K562 (cell line): Measurements from ENCODE around the gene EIF2AK2. TPM values are rescaled to one million over a fixed set of nuclear protein-coding genes. Genes with fewer than 3 reads are reported as not detected.

Experiments
- CTBP1 ChIP-seq: fragments of 450-650 bp; IDR thresholded peaks from 2 replicates; pipeline ENCODE4 v1.6.1; 2016; ENCODE audit warnings: borderline replicate concordance
- DEAF1 ChIP-seq: fragments of 450-650 bp; formaldehyde crosslinking; IDR thresholded peaks from 2 replicates; pipeline ENCODE4 v1.4.0; 2020; ENCODE audit warnings: mild to moderate bottlenecking, moderate library complexity
- GMEB1 ChIP-seq: fragments of 250-450 bp; sonication (Bioruptor Pico); IDR thresholded peaks from 2 replicates; pipeline ENCODE4 v1.4.0; 2020; ENCODE audit warnings: mild to moderate bottlenecking
- HMGN3 ChIP-seq: IDR thresholded peaks from 2 replicates; pipeline ENCODE4 v1.6.1; 2011; ENCODE audit warnings: borderline replicate concordance, low read depth, mild to moderate bottlenecking, mixed read lengths, low read length; ENCODE audit not compliant: insufficient read length; ENCODE audit errors: extremely low read depth
- IRF9 ChIP-seq: fragments of 450-650 bp; IDR thresholded peaks from 2 replicates; pipeline ENCODE4 v1.6.1; 2016; ENCODE audit warnings: missing biosample characterization, missing genetic modification characterization
- MAX ChIP-seq: sonication (generic); formaldehyde crosslinking; IDR thresholded peaks from 2 replicates; pipeline ENCODE4 v1.9.0; 2022; ENCODE audit warnings: mild to moderate bottlenecking, missing genetic modification reagents
- MAZ ChIP-seq, 2 experiments: fragments of 450-650 bp in 1 of 2; sonication (generic) in 1 of 2; formaldehyde crosslinking; IDR thresholded peaks in 1 of 2; conservative IDR thresholded peaks in 1 of 2; 2 replicates each; pipeline versions ENCODE4 v1.4.0 to v1.5.0; 2020; ENCODE audit warnings: mild to moderate bottlenecking in 1 of 2, missing genetic modification reagents in 1 of 2
- PHF8 ChIP-seq: fragments of 200-600 bp; sonication (generic); IDR thresholded peaks from 2 replicates; pipeline ENCODE4 v1.6.1; 2012; ENCODE audit warnings: mixed run types, mild to moderate bottlenecking, inconsistent platforms, low read length, moderate library complexity, borderline replicate concordance
- PKNOX1 ChIP-seq: fragments of 450-650 bp; IDR thresholded peaks from 2 replicates; pipeline ENCODE4 v1.6.1; 2016
- RBBP5 ChIP-seq: fragments of 200-600 bp; sonication (generic); IDR thresholded peaks from 2 replicates; pipeline ENCODE4 v1.6.1; 2012; ENCODE audit warnings: borderline replicate concordance, mild to moderate bottlenecking, low read length, control low read depth, inconsistent platforms; ENCODE audit not compliant: insufficient read depth, poor library complexity, severe bottlenecking
- SMAD3 ChIP-seq: fragments of 450-650 bp; formaldehyde crosslinking; conservative IDR thresholded peaks from 2 replicates; pipeline ENCODE4 v1.4.0; 2020; ENCODE audit warnings: mild to moderate bottlenecking
- STAT5B ChIP-seq: fragments of 250-450 bp; sonication (Bioruptor Pico); IDR thresholded peaks from 2 replicates; pipeline ENCODE4 v1.8.0; 2021; ENCODE audit warnings: mild to moderate bottlenecking, inconsistent platforms
- TCF3 ChIP-seq: sonication (generic); formaldehyde crosslinking; IDR thresholded peaks from 2 replicates; pipeline ENCODE4 v1.4.0; 2020; ENCODE audit warnings: mild to moderate bottlenecking, missing genetic modification reagents
- ZKSCAN1 ChIP-seq: fragments of 150-350 bp; IDR thresholded peaks from 2 replicates; pipeline ENCODE4 v1.6.1; 2016; ENCODE audit warnings: low read depth, low read length
- ZNF140 ChIP-seq: fragments of 250-450 bp; sonication (Bioruptor Pico); IDR thresholded peaks from 2 replicates; pipeline ENCODE4 v1.8.0; 2021; ENCODE audit warnings: moderate library complexity, mild to moderate bottlenecking, inconsistent platforms
- ZNF696 ChIP-seq: fragments of 250-450 bp; sonication (Bioruptor Pico); conservative IDR thresholded peaks from 2 replicates; pipeline ENCODE4 v1.4.0; 2020; ENCODE audit warnings: mild to moderate bottlenecking, moderate library complexity
- ZNF766 ChIP-seq: fragments of 200-800 bp; sonication (Bioruptor generic); conservative IDR thresholded peaks from 2 replicates; pipeline ENCODE4 v1.6.1; 2016; ENCODE audit warnings: missing genetic modification characterization, missing compliant biosample characterization
- polyA plus RNA-seq, 8 experiments: library from polyadenylated mRNA; depleted of rRNA in 4 of 8; stranded (reverse) in 5 of 8; unstranded in 3 of 8; fragments of >200 nt; fragmentation: Nextera tagmentation in 2 of 8; fragmentation: Illumina TruSeq in 1 of 8; extraction: Ambion mirVana in 2 of 8; extraction: Trizol in 1 of 8; gene quantifications; 2 replicates each; pipeline versions ENCODE4 v1.2.1 to v1.2.3, GENCODE V29; 2011 to 2014; ENCODE audit warnings: inconsistent platforms in 1 of 8, missing spikeins in 1 of 8
- total RNA-seq, 7 experiments: library from RNA; depleted of rRNA in 6 of 7; stranded (reverse); fragments of >200 nt in 6 of 7; fragmentation: Illumina TruSeq in 2 of 7; extraction: Trizol in 2 of 7; gene quantifications; 2 replicates each; pipeline versions ENCODE4 v1.2.1 to v1.2.3, GENCODE V29; 2011 to 2021; ENCODE audit warnings: low replicate concordance in 1 of 7

EIF2AK2 gene
- total and polyA plus RNA-seq, 9 of the 15 experiments (the other 6 are each of a cell fraction or from before 2014, with no cell fraction given), result 3.8 to 19.5 (median 13.3) TPM

GRCh38 chr2:37156071-37156856 is 516 bp downstream of the EIF2AK2 start (continued):
- TF ChIP-seq STAT5B (CRISPR knock-in tag) (no peak), ZNF766 (CRISPR knock-in tag) (0 out of 2 replicates have a peak, but pooled peaks have one; percentile 43), GMEB1 (CRISPR knock-in tag) (no peak), RBBP5 (peak; percentile 82), PHF8 (peak; percentile 68), HMGN3 (no peak), CTBP1 (peak; percentile 50; the same call in 1 of the 2 replicates), IRF9 (no peak), SMAD3 (no peak), ZNF696 (CRISPR knock-in tag) (no peak), TCF3 (CRISPR knock-in tag) (no peak), PKNOX1 (0 out of 2 replicates have a peak, but pooled peaks have one; percentile 24), MAZ (CRISPR knock-in tag; conservative IDR thresholded peaks at IDR 0.05 in 1 of 2, IDR thresholded peaks at IDR 0.05 in 1 of 2) (peak in 1 of 2 experiments; percentile 20; a peak in 1 of 4 replicates), ZKSCAN1 (no peak), DEAF1 (CRISPR knock-in tag) (no peak), ZNF140 (CRISPR knock-in tag) (no peak), MAX (CRISPR knock-in tag) (0 out of 2 replicates have a peak, but pooled peaks have one; percentile 2)
